H1 (cell line): ENCODE measurements around the gene TSPAN9. TPM values are rescaled to one million over a fixed set of nuclear protein-coding genes. Genes with fewer than 3 reads are reported as not detected.

Experiments used
- CTCF ChIA-PET: fragments of 300-600 bp; sonication (Branson Sonifier 250); formaldehyde crosslinking; loops from one replicate; lab custom pipeline; 2021; ENCODE audit not compliant: partially characterized antibody; lab: Charles Lee
- POLR2A ChIA-PET: fragments of 300-600 bp; sonication (Branson Sonifier 250); formaldehyde crosslinking; loops from one replicate; lab custom pipeline; 2021; ENCODE audit warnings: inconsistent platforms; ENCODE audit not compliant: partially characterized antibody; lab: Charles Lee
- DNase-seq, 2 experiments: peaks; one replicate each; pipeline versions ENCODE4 v3.0.0 to v3.0.0-alpha.2; 2010 to 2022; ENCODE audit warnings: low spot score in 2 of 2, low read depth in 1 of 2, mixed read lengths in 1 of 2
- FAIRE-seq: peaks from 2 replicates; lab custom pipeline; 2011; peaks lifted over from hg19 to GRCh38; lab: Jason Lieb, UNC
- H2AFZ ChIP-seq: 2 replicates; pipeline ENCODE4 v1.8.1; 2012; ENCODE audit warnings: low read length, inconsistent platforms
- H2AK5ac ChIP-seq: 2 replicates; pipeline ENCODE4 v1.6.1; 2013; ENCODE audit warnings: low read depth, low read length
- H2BK120ac ChIP-seq: replicated peaks from 2 replicates; pipeline ENCODE3; 2013; ENCODE audit warnings: low read depth, low read length, inconsistent platforms
- H2BK12ac ChIP-seq: 2 replicates; pipeline ENCODE4 v1.6.1; 2013; ENCODE audit warnings: low read depth, low read length
- H2BK15ac ChIP-seq: 2 replicates; pipeline ENCODE4 v1.6.1; 2013; ENCODE audit warnings: low read length
- H2BK20ac ChIP-seq: 2 replicates; pipeline ENCODE4 v1.6.1; 2013; ENCODE audit warnings: low read length
- H2BK5ac ChIP-seq: 2 replicates; pipeline ENCODE4 v1.6.1; 2013; ENCODE audit warnings: low read depth, low read length
- H3K14ac ChIP-seq: 2 replicates; pipeline ENCODE4 v1.6.1; 2013; ENCODE audit warnings: inconsistent platforms; ENCODE audit not compliant: insufficient read length
- H3K18ac ChIP-seq: 2 replicates; pipeline ENCODE4 v1.6.1; 2013; ENCODE audit warnings: low read length; ENCODE audit errors: extremely low read depth
- H3K23ac ChIP-seq: 2 replicates; pipeline ENCODE4 v1.6.1; 2013; ENCODE audit warnings: inconsistent platforms; ENCODE audit not compliant: insufficient read length
- H3K23me2 ChIP-seq: 2 replicates; pipeline ENCODE4 v1.6.1; 2013; ENCODE audit warnings: low read depth, low read length
- H3K27ac ChIP-seq: 2 replicates; pipeline ENCODE4 v1.6.1; 2011; ENCODE audit warnings: low read depth, low read length, inconsistent platforms
- H3K27me3 ChIP-seq, 4 experiments: replicated peaks in 1 of 4; 1 replicate in 1 of 4; 2 replicates in 3 of 4; pipeline versions ENCODE4 v1.6.1 to v1.8.1; 2011 to 2013; ENCODE audit warnings: low read length in 3 of 4, mild to moderate bottlenecking in 3 of 4, inconsistent platforms in 2 of 4, mixed read lengths in 2 of 4, moderate library complexity in 1 of 4; ENCODE audit not compliant: control insufficient read depth in 3 of 4, insufficient read depth in 3 of 4; ENCODE audit errors: extremely low read depth in 1 of 4
- H3K36me3 ChIP-seq, 4 experiments: 2 replicates each; pipeline versions ENCODE4 v1.6.1 to v1.8.1; 2011 to 2013; ENCODE audit warnings: mild to moderate bottlenecking in 4 of 4, low read length in 3 of 4, moderate library complexity in 2 of 4, control low read depth in 1 of 4, inconsistent platforms in 1 of 4; ENCODE audit not compliant: insufficient read depth in 4 of 4, control insufficient read depth in 2 of 4
- H3K4ac ChIP-seq: replicated peaks from 2 replicates; pipeline ENCODE3; 2013; ENCODE audit warnings: low read length, low read depth, mixed read lengths, inconsistent platforms; ENCODE audit not compliant: insufficient read length
- H3K4me1 ChIP-seq, 4 experiments: replicated peaks in 1 of 4; 1 replicate in 1 of 4; 2 replicates in 3 of 4; pipeline versions ENCODE4 v1.6.1 to v1.8.1; 2011 to 2013; ENCODE audit warnings: low read length in 3 of 4, inconsistent platforms in 2 of 4, mixed read lengths in 1 of 4; ENCODE audit not compliant: insufficient read depth in 4 of 4, control insufficient read depth in 3 of 4
- H3K4me2 ChIP-seq, 2 experiments: 2 replicates each; pipeline versions ENCODE4 v1.6.1 to v1.8.1; 2011 to 2013; ENCODE audit warnings: low read depth in 2 of 2, low read length in 2 of 2, control low read depth in 1 of 2, inconsistent platforms in 1 of 2, mild to moderate bottlenecking in 1 of 2; ENCODE audit not compliant: insufficient read depth in 1 of 2
- H3K4me3 ChIP-seq, 4 experiments: fragments of 200-600, 300-600 bp in 1 of 4; sonication (generic), shearing (Covaris generic), sonication (Bioruptor Twin) in 1 of 4; 2 replicates each; pipeline versions ENCODE4 v1.5.1 to v1.8.1; 2011 to 2016; ENCODE audit warnings: low read length in 4 of 4, low read depth in 3 of 4, control low read depth in 2 of 4, inconsistent platforms in 2 of 4, mild to moderate bottlenecking in 2 of 4, mixed read lengths in 1 of 4, moderate library complexity in 1 of 4; ENCODE audit not compliant: insufficient read depth in 2 of 4; ENCODE audit errors: extremely low read depth in 1 of 4
- H3K56ac ChIP-seq: replicated peaks from 2 replicates; pipeline ENCODE3; 2013; ENCODE audit warnings: low read depth, mild to moderate bottlenecking, mixed read lengths, low read length, inconsistent platforms; ENCODE audit not compliant: insufficient read length
- H3K79me1 ChIP-seq: 2 replicates; pipeline ENCODE4 v1.6.1; 2013; ENCODE audit warnings: low read depth, low read length, control low read depth
- H3K79me2 ChIP-seq, 2 experiments: 2 replicates each; pipeline versions ENCODE4 v1.6.1 to v1.8.1; 2012 to 2013; ENCODE audit warnings: low read length in 2 of 2, mild to moderate bottlenecking in 2 of 2, inconsistent platforms in 1 of 2; ENCODE audit not compliant: insufficient read depth in 2 of 2, control insufficient read depth in 1 of 2
- H3K9ac ChIP-seq, 4 experiments: replicated peaks in 1 of 4; 1 replicate in 1 of 4; 2 replicates in 3 of 4; pipeline versions ENCODE4 v1.6.1 to v1.8.1; 2011 to 2013; ENCODE audit warnings: low read depth in 3 of 4, low read length in 3 of 4, control low read depth in 2 of 4, mild to moderate bottlenecking in 2 of 4, moderate library complexity in 2 of 4, inconsistent platforms in 1 of 4; ENCODE audit errors: extremely low read depth in 1 of 4
- H3K9me3 ChIP-seq, 2 experiments: 2 replicates each; pipeline versions ENCODE4 v1.6.1 to v1.8.1; 2012 to 2013; ENCODE audit warnings: mild to moderate bottlenecking in 2 of 2, moderate library complexity in 2 of 2, control low read depth in 1 of 2, inconsistent platforms in 1 of 2, low read depth in 1 of 2, low read length in 1 of 2, mixed read lengths in 1 of 2; ENCODE audit not compliant: insufficient read depth in 2 of 2
- H4K20me1 ChIP-seq, 2 experiments: replicated peaks in 1 of 2; 2 replicates each; pipeline versions ENCODE3 to v1.8.1; 2011 to 2013; ENCODE audit warnings: inconsistent platforms in 2 of 2, low read length in 2 of 2, mild to moderate bottlenecking in 1 of 2; ENCODE audit not compliant: insufficient read depth in 2 of 2, control insufficient read depth in 1 of 2
- H4K5ac ChIP-seq: 2 replicates; pipeline ENCODE4 v1.6.1; 2013; ENCODE audit warnings: low read length, low read depth, mixed read lengths, inconsistent platforms; ENCODE audit not compliant: insufficient read length
- H4K8ac ChIP-seq: 2 replicates; pipeline ENCODE4 v1.8.0; 2013; ENCODE audit warnings: mild to moderate bottlenecking, moderate library complexity, low read length, inconsistent platforms; ENCODE audit not compliant: insufficient read depth; ENCODE audit errors: extremely low read depth
- H4K91ac ChIP-seq: replicated peaks from 2 replicates; pipeline ENCODE3; 2013; ENCODE audit warnings: low read length, mixed read lengths, inconsistent platforms; ENCODE audit not compliant: insufficient read length
- POLR2AphosphoS5 ChIP-seq: IDR thresholded peaks from 2 replicates; pipeline ENCODE4 v1.6.1; 2011; ENCODE audit warnings: low read depth, low read length
- WGBS, 2 experiments: shearing (Covaris generic) in 1 of 2; methylation state at CpG; one replicate each; pipeline versions ENCODE4 v1.1.6 to v1.1.7; 2013 to 2015; ENCODE audit warnings: low lambda C conversion rate in 2 of 2, mixed read lengths in 2 of 2, inconsistent platforms in 1 of 2, low coverage in 1 of 2, missing lambda C conversion rate in 1 of 2; ENCODE audit not compliant: insufficient replicate concordance in 2 of 2, insufficient coverage in 1 of 2, insufficient read length in 1 of 2; ENCODE audit errors: extremely low coverage in 1 of 2, missing lambda C conversion rate in 1 of 2; 5-methylcytosine and 5-hydroxymethylcytosine counted together
- polyA plus RNA-seq, 7 experiments: library from polyadenylated mRNA; depleted of rRNA in 3 of 7; stranded (reverse) in 5 of 7; unstranded in 2 of 7; fragments of >200 nt in 5 of 7; fragments of 200-250 nt in 2 of 7; gene quantifications; 1 replicate in 5 of 7; 2 replicates in 1 of 7; 4 replicates in 1 of 7; pipeline versions ENCODE4 v1.2.1 to v1.2.3, GENCODE V29; 2011 to 2013; ENCODE audit warnings: missing spikeins in 2 of 7, mixed read lengths in 2 of 7
- total RNA-seq: library from RNA; stranded (reverse); fragmentation: NEBNext Ultra II Directional; extraction: Animal tissue kit (Norgen Biotek cat#: 25700); gene quantifications from 2 replicates; pipeline ENCODE4 v1.2.1, GENCODE V29; 2021

TSPAN9 gene
- total and polyA plus RNA-seq, 2 of the 8 experiments (the other 6 are each of a cell fraction or from before 2014, with no cell fraction given) = 11.5 to 29.1 TPM

GRCh38 chr12:3157581-3158323, 80.6 kb downstream of the TSPAN9 start:
- Histone ChIP-seq H2BK20ac (no peak overlapping the region), H2BK15ac (no peak overlapping the region), H3K36me3 (no peaks in the 10 kb centered on the region), H4K20me1 (no peaks in the 10 kb centered on the region), H3K4ac (no peak overlapping the region), H3K9me3 (0 out of 4 replicates have a peak, but pooled peaks cover 0 to 3% of the 10 kb centered on the region in 2 experiments), H3K27ac (no peak overlapping the region), H2BK12ac (no peak overlapping the region)
- 88% methylated on average over 13 of the region's 17 CpGs; no CpG with 5 or more reads in 1 of the 2 experiments for WGBS, 2 experiments
- no peak for FAIRE-seq
- POLR2A ChIA-PET = no interaction called here
- no peak for TF ChIP-seq POLR2AphosphoS5
- TF ChIP-seq, all 59 proteins: peak for 0
- Histone ChIP-seq H3K4me2 (no peak overlapping the region), H4K8ac (no peak overlapping the region), H3K79me2 (no peaks in the 10 kb centered on the region), H3K27me3 (no peaks in the 10 kb centered on the region), H3K23me2 (no peaks in the 10 kb centered on the region), H3K18ac (no peak overlapping the region), H2AK5ac (no peak overlapping the region), H3K9ac (no peak overlapping the region), H3K56ac (no peak overlapping the region), H4K91ac (no peak overlapping the region), H2AFZ (no peak overlapping the region), H3K4me1 (peaks cover 0 to 6% (median 3%) of the 10 kb centered on the region in 4 experiments; a peak in 4 of 7 replicates), H3K4me3 (no peak overlapping the region), H3K23ac (no peak overlapping the region), H3K79me1 (peaks cover 2% of the 10 kb centered on the region), H3K14ac (no peak overlapping the region), H2BK5ac (no peak overlapping the region), H2BK120ac (no peak overlapping the region), H4K5ac (no peak overlapping the region)
- DNase-seq = no peak
- CTCF ChIA-PET = interaction anchor here (1.0 to 16.6 kb wide), 6 partner anchors 10 to 124 kb away, joined by 3 to 300 read pairs (median 36); no protein-coding TSS in a partner anchor
